ENCODE results near the gene RBM33.
"Not testable (repeated sequence)": the region's sequence is repeated elsewhere in the genome, so short reads cannot be mapped to it uniquely, and the experiment has no call there.

The RBM33 gene

GRCh38 chr7:155665957-155666287 is 21.5 kb downstream of the RBM33 start:
- no peak for DNase-seq

GRCh38 chr7:155667241-155667829 is 22.9 kb downstream of the RBM33 start:
- DNase-seq, result no peak

GRCh38 chr7:155669717-155670505 is 25.4 kb downstream of the RBM33 start:
- no peak for DNase-seq

DNA sequence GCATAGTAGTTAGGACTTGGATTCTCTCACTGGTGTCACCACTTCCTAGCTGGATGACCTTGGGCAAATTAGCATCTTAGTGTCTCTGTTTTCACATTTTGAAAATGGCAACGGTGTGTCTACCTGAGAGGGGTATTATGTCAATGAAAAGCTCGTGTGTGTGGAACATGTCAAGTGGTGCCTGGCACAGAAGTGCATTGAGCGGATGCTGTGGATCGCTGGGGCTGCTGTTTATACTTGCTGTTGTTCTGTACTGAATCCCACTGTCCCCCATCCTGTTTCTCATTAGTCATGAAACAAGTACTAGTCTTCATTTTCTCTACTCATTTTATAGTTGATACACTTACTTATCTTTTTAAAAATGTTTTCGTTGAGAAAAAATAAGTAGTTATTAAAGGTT is 26.1 kb downstream of the RBM33 start:
- DNase-seq, result no peak

- no peak for DNase-seq
Measured at GRCh38 chr7:155674556-155674955, 30.1 kb downstream of the RBM33 start.

DNA sequence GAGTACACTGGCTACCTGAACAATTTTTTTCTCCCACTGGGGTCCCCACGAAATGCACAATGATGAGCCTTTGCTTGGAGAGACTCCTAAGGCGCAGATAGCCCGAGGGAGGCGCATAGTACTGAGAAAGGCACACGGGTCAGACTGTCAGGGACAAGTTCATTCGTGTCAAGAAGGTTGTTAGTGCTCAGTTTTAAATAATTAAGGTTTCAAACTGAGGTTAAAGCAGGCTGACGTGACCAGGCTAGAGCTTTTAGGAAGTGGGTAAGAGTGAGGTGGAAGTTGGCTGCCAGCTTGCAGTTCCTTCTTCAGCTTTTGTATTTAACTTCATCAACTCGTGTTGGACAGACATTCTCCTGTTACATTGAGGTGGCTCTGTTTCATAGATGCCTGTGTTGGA is 31.6 kb downstream of the RBM33 start:
- no peak for DNase-seq

DNA sequence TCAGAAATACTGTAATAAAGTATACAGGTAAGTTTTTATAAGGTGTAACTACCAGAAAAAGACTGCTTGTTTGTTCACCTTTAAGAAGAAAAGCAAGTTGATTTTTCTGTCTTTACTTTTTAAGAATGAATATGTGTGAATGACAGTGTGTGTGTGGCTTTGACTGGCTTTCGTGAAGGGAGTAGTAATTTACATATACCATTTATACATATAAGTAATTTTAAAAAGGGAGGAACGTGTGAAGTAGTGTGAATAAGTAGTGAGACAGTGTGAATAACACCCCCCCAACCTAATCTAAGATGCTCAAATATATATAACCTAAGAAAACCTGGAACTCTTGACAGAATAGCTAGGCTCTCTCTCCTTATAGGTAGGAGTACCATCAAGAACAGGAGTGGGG is 33.2 kb downstream of the RBM33 start:
- DNase-seq, result no peak

- no peak for DNase-seq
Measured at GRCh38 chr7:155680124-155680523, 35.7 kb downstream of the RBM33 start.

DNA sequence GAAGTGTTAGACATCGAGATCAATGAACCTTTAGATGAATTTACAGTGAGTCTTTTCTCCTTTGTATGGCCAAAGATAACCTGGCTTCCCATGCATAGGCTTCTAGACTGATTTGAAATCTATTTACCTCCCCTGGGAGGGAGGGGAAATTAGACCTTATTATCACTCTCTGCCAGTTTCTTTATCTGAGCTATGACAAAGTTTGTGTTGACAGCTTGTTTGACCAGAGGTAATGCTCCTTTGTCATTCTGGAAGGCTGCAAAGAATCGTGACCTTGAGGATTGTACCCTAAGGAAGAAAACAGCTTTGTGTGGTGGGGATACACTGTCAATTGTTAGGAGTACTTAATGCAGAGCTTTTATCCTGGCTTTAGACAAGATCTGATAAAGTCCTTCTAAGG is 36.4 kb downstream of the RBM33 start:
- DNase-seq, result no peak

DNA sequence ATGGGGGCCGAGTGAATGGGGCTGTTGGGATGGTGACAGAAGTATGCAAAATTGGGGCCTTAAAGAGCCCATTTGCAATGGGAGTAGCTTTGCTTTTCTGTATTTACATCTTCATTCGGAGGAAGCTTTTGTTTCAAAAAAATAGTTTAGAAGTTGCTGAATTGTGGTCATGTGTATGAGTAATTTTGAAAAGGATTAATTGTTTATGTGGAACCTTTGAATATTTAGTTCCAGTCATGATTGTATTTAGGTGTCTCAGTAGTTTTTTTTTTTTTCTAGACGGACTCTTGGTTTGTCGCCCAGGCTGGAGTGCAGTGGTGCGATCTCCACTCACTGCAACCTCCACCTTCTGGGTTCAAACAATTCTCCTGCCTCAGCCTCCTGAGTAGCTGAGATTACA is 37.2 kb downstream of the RBM33 start:
- no peak for DNase-seq

DNA sequence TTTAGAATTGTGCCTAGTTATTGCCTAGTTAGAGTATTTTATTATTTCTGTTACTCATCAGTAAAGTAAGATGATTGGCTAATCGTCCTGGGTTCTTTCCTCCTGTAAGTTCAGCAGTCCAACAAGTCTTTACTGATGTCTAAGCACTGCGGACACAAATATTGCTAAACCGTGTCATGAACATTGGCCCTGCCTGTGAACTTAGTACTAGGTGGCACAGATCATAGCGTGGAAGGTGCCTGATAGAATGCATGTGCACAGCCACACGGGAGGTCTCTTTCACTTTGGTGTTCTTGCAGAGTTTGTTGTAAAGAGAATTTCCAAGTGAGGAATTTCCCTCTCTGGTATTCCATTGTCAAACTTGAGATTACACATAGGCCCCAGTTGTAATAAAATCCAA is 38.0 kb downstream of the RBM33 start:
- no peak for DNase-seq

- no peak for DNase-seq
Measured at GRCh38 chr7:155683098-155683497, 38.6 kb downstream of the RBM33 start.

DNA sequence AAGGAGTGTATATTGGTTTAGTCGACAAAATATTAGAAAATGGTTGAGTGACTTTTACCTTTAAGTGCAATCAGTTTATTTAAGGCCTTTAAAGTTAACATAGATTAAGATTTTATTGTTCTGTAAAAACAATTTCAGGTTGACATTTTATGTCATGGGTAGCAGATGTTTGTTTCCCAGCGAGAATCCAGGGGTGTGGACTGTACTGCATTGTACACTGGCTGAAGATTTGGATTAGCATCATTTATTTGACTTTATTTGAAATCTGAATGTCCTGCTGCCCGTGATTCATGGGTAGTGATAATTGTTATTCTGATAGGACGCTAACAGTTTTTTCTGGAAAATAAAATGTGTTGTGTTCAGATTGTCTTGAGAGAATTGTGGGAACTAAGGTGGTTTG is 39.3 kb downstream of the RBM33 start:
- DNase-seq, result no peak

GRCh38 chr7:155684543-155684942 is 40.1 kb downstream of the RBM33 start:
- DNase-seq, result no peak

DNA sequence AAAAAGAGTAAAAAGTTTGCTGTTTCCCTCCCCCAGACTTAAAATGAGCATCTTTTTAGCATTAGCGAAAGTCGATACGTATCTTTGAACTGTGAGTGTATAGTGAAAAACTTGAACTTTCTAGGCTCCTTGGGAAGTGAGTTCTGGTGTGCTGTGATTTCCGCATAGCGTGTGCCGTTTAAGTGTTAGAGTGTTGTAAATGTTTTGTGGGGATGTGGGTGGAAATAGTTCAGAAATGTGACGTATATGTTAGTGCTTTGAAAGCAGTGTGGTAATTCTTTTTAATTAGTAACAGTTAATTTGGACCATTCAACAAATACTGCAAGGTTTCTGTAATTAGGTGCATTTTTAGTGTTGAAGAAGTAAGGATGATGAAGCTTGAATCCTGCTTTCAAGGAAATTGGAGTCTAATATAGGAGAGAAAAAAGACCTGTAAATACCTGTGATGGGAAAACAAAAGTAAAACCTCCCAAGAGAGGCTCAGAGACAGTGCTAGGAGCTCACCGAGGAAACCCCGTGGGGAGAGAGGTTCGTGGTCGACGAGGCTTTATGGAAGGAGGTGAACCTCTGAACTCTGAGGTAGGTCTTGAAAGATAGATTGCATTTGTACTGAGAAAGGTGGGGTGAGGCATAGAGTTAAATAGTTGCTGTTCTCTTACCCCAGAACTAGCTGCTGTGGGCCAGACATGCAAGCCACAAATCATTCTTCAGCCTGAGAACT is 40.8 kb downstream of the RBM33 start:
- no peak for DNase-seq

DNA sequence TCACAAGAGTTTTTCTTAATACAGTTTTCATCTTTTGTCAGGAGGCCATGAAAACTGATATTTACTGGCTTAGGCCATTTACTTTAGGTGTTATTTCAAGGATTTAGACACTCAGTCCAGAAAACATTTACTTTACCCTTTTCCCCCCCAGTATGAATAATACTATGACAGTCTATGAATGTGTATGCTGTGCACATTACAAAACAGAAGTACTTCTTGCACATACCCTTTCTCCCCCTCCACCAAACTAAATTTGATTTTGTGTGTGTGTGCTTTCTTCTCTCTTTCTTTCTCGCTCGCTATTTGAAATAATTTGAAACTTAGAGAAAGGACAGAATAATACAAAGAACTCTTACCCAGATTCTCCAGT is 41.3 kb downstream of the RBM33 start:
- no peak for DNase-seq

- DNase-seq, result not testable (repeated sequence)
Measured at GRCh38 chr7:155686620-155687324, 42.3 kb downstream of the RBM33 start.

GRCh38 chr7:155688237-155688636 is 43.8 kb downstream of the RBM33 start:
- DNase-seq, result not testable (repeated sequence)

- not testable (repeated sequence) for DNase-seq
Measured at GRCh38 chr7:155690655-155691054, 46.2 kb downstream of the RBM33 start.

DNA sequence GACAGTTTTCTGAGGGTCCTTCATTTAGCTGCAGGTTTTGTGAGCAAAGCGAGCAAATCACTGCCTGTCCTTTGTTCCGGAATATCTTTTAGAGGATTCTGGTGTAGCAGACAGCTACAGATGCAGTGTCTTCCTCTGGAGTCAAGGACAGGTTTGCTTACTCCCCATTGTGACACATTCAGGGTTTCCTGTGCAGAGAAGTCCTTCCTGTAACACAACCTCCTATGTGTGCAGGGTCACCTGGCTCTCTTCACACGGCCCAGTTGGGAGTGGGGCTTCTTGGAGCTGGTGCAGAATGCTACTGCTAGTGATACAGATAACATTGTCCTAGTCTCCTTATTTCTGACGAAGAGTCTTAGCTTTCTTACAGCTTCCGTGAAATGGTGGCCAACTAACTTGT is 47.9 kb downstream of the RBM33 start:
- no peak for DNase-seq

DNA sequence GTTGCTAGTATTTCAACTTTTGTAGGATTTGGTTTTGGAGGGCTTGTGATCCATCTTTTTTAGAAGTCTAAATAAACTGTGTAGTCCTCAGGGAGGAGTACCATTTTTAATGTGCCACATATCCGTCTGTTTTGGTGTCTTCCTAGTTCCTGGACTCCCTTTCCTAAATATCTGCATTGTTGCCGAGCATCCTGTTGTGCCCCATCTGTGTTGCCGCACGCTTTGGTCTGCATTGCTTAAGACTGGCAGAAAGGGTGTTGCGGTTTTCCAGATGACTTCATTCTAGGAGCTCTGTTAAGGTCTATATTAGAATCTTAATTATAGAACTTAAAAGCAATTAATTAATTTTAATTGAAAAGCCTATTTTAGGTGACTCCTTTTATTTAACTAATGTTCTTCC is 49.4 kb downstream of the RBM33 start:
- DNase-seq, result no peak

- no peak for DNase-seq
Measured at GRCh38 chr7:155694851-155695250, 50.4 kb downstream of the RBM33 start.

GRCh38 chr7:155696747-155697146 is 52.3 kb downstream of the RBM33 start:
- DNase-seq, result no peak

GRCh38 chr7:155698633-155699032 is 54.2 kb downstream of the RBM33 start:
- no peak for DNase-seq
